CD14-positive monocyte (primary cell): ENCODE results near the gene PREX1. TPM values are rescaled to one million over a fixed set of nuclear protein-coding genes. Genes with fewer than 3 reads are reported as not detected.
"Not testable (repeated sequence)": the region's sequence is repeated elsewhere in the genome, so short reads cannot be mapped to it uniquely, and the experiment has no call there.

Experiments used
- DNase-seq, 3 donors: peaks; one replicate each; pipeline ENCODE4 v3.0.0-alpha.2; 2011 to 2022
- H2AFZ ChIP-seq: 2 replicates; pipeline ENCODE4 v1.6.0; 2012; ENCODE audit warnings: mild to moderate bottlenecking, low read depth, low read length, inconsistent platforms; ENCODE audit not compliant: insufficient read depth, poor library complexity, severe bottlenecking
- H3K27ac ChIP-seq, 2 donors: 1 replicate in 1 of 2; 2 replicates in 1 of 2; pipeline ENCODE4 v1.5.1; 2012 to 2013; ENCODE audit warnings: low read length in 2 of 2, control low read depth in 1 of 2, inconsistent platforms in 1 of 2, low read depth in 1 of 2, mild to moderate bottlenecking in 1 of 2
- H3K27me3 ChIP-seq, 2 donors: one replicate each; pipeline versions ENCODE4 v1.6.0 to v1.6.1; 2011 to 2013; ENCODE audit warnings: low read length in 2 of 2; ENCODE audit not compliant: control insufficient read depth in 2 of 2, insufficient read depth in 2 of 2
- H3K36me3 ChIP-seq, 2 donors: replicated peaks in 1 of 2; 1 replicate in 1 of 2; 2 replicates in 1 of 2; pipeline versions ENCODE4 v1.5.1 to v1.6.1; 2012 to 2013; ENCODE audit warnings: low read length in 2 of 2, control low read depth in 1 of 2, inconsistent platforms in 1 of 2, mild to moderate bottlenecking in 1 of 2; ENCODE audit not compliant: insufficient read depth in 2 of 2, control insufficient read depth in 1 of 2
- H3K4me1 ChIP-seq, 2 donors: 1 replicate in 1 of 2; 2 replicates in 1 of 2; pipeline versions ENCODE4 v1.5.1 to v1.6.1; 2012 to 2013; ENCODE audit warnings: low read length in 2 of 2, control low read depth in 1 of 2, inconsistent platforms in 1 of 2, mild to moderate bottlenecking in 1 of 2, moderate library complexity in 1 of 2; ENCODE audit not compliant: insufficient read depth in 2 of 2, control insufficient read depth in 1 of 2
- H3K4me2 ChIP-seq: replicated peaks from 2 replicates; pipeline ENCODE3; 2012; ENCODE audit warnings: low read length, moderate library complexity, mild to moderate bottlenecking; ENCODE audit not compliant: poor library complexity, severe bottlenecking; ENCODE audit errors: extremely low read depth
- H3K4me3 ChIP-seq, 3 experiments: fragments of 200-600 bp in 1 of 3; sonication (generic) in 1 of 3; replicated peaks in 1 of 3; 1 replicate in 2 of 3; 2 replicates in 1 of 3; pipeline ENCODE4 v1.5.1; 2011 to 2013; ENCODE audit warnings: low read length in 3 of 3, mild to moderate bottlenecking in 3 of 3, control low read depth in 2 of 3, low read depth in 2 of 3, inconsistent platforms in 1 of 3, moderate library complexity in 1 of 3
- H3K79me2 ChIP-seq: 2 replicates; pipeline ENCODE4 v1.6.0; 2012; ENCODE audit warnings: mild to moderate bottlenecking, control low read depth, inconsistent platforms, low read length, moderate library complexity; ENCODE audit not compliant: insufficient read depth
- H3K9ac ChIP-seq: 2 replicates; pipeline ENCODE4 v1.6.0; 2017; ENCODE audit warnings: low read length, mild to moderate bottlenecking; ENCODE audit not compliant: insufficient read depth, poor library complexity, severe bottlenecking
- H3K9me3 ChIP-seq, 2 donors: replicated peaks in 1 of 2; 1 replicate in 1 of 2; 2 replicates in 1 of 2; pipeline versions ENCODE4 v1.5.1 to v1.6.1; 2012 to 2013; ENCODE audit warnings: low read length in 2 of 2, control low read depth in 1 of 2; ENCODE audit not compliant: control insufficient read depth in 1 of 2, insufficient read depth in 1 of 2
- H4K20me1 ChIP-seq: 2 replicates; pipeline ENCODE4 v1.6.0; 2012; ENCODE audit warnings: mild to moderate bottlenecking, low read length, control low read depth, moderate library complexity; ENCODE audit not compliant: insufficient read depth
- H3K27ac Mint-ChIP-seq, 7 donors: one replicate each; pipeline ENCODE4 v1.8.0; 2020; ENCODE audit warnings: mild to moderate bottlenecking in 7 of 7, mixed read lengths in 7 of 7, moderate library complexity in 6 of 7, inconsistent platforms in 2 of 7
- H3K27me3 Mint-ChIP-seq, 3 donors: one replicate each; pipeline ENCODE4 v1.8.0; 2021 to 2022; ENCODE audit warnings: low read depth in 3 of 3, mild to moderate bottlenecking in 3 of 3, mixed read lengths in 3 of 3, moderate library complexity in 3 of 3, inconsistent platforms in 1 of 3
- H3K36me3 Mint-ChIP-seq, 2 donors: one replicate each; pipeline ENCODE4 v1.8.0; 2020; ENCODE audit warnings: mixed read lengths in 2 of 2, inconsistent platforms in 1 of 2, mild to moderate bottlenecking in 1 of 2
- H3K4me1 Mint-ChIP-seq: one replicate; pipeline ENCODE4 v1.8.0; 2020; ENCODE audit warnings: mild to moderate bottlenecking, mixed read lengths
- H3K4me3 Mint-ChIP-seq, 2 donors: one replicate each; pipeline ENCODE4 v1.8.0; 2020; ENCODE audit warnings: mild to moderate bottlenecking in 2 of 2, mixed read lengths in 2 of 2, moderate library complexity in 1 of 2
- H3K9me3 Mint-ChIP-seq, 7 donors: one replicate each; pipeline ENCODE4 v1.8.0; 2020 to 2022; ENCODE audit warnings: mixed read lengths in 7 of 7, mild to moderate bottlenecking in 6 of 7, moderate library complexity in 6 of 7, inconsistent platforms in 2 of 7
- CTCF ChIP-seq: fragments of 200-600 bp; IDR thresholded peaks from one replicate; pipeline ENCODE4 v1.8.0; 2022; ENCODE audit warnings: antibody characterized with exemption, mild to moderate bottlenecking
- WGBS: methylation state at CpG from one replicate; pipeline ENCODE4 v1.1.5; 2013; ENCODE audit warnings: missing lambda C conversion rate; ENCODE audit not compliant: insufficient coverage; 5-methylcytosine and 5-hydroxymethylcytosine counted together
- intact Hi-C, 2 donors: fragments of 100-400 bp; cut with micrococcal nuclease; formaldehyde crosslinking; loops; one replicate each; pipeline versions ENCODE4 v1.15.0 to v1.15.1; 2023
- polyA plus RNA-seq, 3 donors: library from polyadenylated mRNA; depleted of rRNA in 1 of 3; unstranded in 2 of 3; stranded (reverse) in 1 of 3; fragments of 300-500 nt in 2 of 3; fragments of >200 nt in 1 of 3; fragmentation: Illumina TruSeq in 2 of 3; gene quantifications; 1 replicate in 2 of 3; 2 replicates in 1 of 3; pipeline ENCODE4 v1.2.3, GENCODE V29; 2012 to 2021

Gene PREX1
- polyA plus RNA-seq, 3 donors: 24.3 to 114 (median 27.5) TPM

GRCh38 chr20:48813446-48813747 lies 14.4 kb downstream of the PREX1 start:
- H3K4me1 Mint-ChIP-seq: peaks cover 59% of the 10 kb centered on the region
- TF ChIP-seq CTCF: no peak
- no peak overlapping the region for H3K9ac ChIP-seq
- peaks cover 3 to 44% of the 10 kb centered on the region in 2 donors for H3K36me3 ChIP-seq
- no peak overlapping the region for H3K4me2 ChIP-seq
- peaks cover 100% of the 10 kb centered on the region for H3K79me2 ChIP-seq
- peaks cover 100% of the 10 kb centered on the region for H4K20me1 ChIP-seq
- H3K4me3 ChIP-seq: no peak overlapping the region
- no CpG with 5 or more reads among the region's 3 CpGs for WGBS
- H3K9me3 Mint-ChIP-seq: peaks cover 0 to 2% (median 0%) of the 10 kb centered on the region in 7 donors
- H3K27me3 Mint-ChIP-seq: no peaks in the 10 kb centered on the region
- H3K27ac Mint-ChIP-seq: no peak overlapping the region
- DNase-seq: no peak
- no peaks in the 10 kb centered on the region for H3K9me3 ChIP-seq
- H2AFZ ChIP-seq: no peak overlapping the region
- no peaks in the 10 kb centered on the region for H3K27me3 ChIP-seq
- peak overlapping the region in 1 of 2 donors; percentile 50 for H3K27ac ChIP-seq
- H3K4me1 ChIP-seq: peaks cover 33 to 65% of the 10 kb centered on the region in 2 donors
- no peak overlapping the region for H3K4me3 Mint-ChIP-seq
- intact Hi-C loops: no loop called here
- peaks cover 38 to 49% of the 10 kb centered on the region in 2 donors for H3K36me3 Mint-ChIP-seq

GRCh38 chr20:48812600-48813445 lies 15.0 kb downstream of the PREX1 start:
- Mint-ChIP-seq H3K9me3 (peaks cover 0 to 3% (median 0%) of the 10 kb centered on the region in 7 donors), H3K27ac (no peak overlapping the region), H3K36me3 (peaks cover 37 to 49% of the 10 kb centered on the region in 2 donors), H3K27me3 (no peaks in the 10 kb centered on the region), H3K4me3 (no peak overlapping the region), H3K4me1 (peaks cover 58% of the 10 kb centered on the region)
- peak overlapping the region in 1 of 2 donors; percentile 50 for H3K27ac ChIP-seq
- peaks cover 27 to 59% of the 10 kb centered on the region in 2 donors for H3K4me1 ChIP-seq
- whole genome bisulfite sequencing: 89% methylated on average over 4 of the region's 15 CpGs
- TF ChIP-seq CTCF: no peak
- H2AFZ ChIP-seq: no peak overlapping the region
- H4K20me1 ChIP-seq: peaks cover 100% of the 10 kb centered on the region
- H3K4me2 ChIP-seq: no peak overlapping the region
- no peak for DNase-seq
- H3K4me3 ChIP-seq: no peak overlapping the region
- H3K79me2 ChIP-seq: peaks cover 100% of the 10 kb centered on the region
- peaks cover 3 to 43% of the 10 kb centered on the region in 2 donors for H3K36me3 ChIP-seq
- H3K27me3 ChIP-seq: no peaks in the 10 kb centered on the region
- intact Hi-C loops: no loop called here
- H3K9me3 ChIP-seq: peaks cover 0 to under 1% of the 10 kb centered on the region in 2 donors
- no peak overlapping the region for H3K9ac ChIP-seq

- H3K4me2 ChIP-seq, H2AFZ ChIP-seq, H3K9me3 Mint-ChIP-seq, H3K27ac ChIP-seq, H3K27me3 Mint-ChIP-seq, H3K4me3 ChIP-seq, DNase-seq, H3K27ac Mint-ChIP-seq, H3K9me3 ChIP-seq, H3K9ac ChIP-seq, H3K27me3 ChIP-seq, H3K4me3 Mint-ChIP-seq, intact Hi-C loops: not testable (repeated sequence)
- Mint-ChIP-seq H3K4me1 (peaks cover 51% of the 10 kb centered on the region), H3K36me3 (peaks cover 35 to 48% of the 10 kb centered on the region in 2 donors)
- Histone ChIP-seq H4K20me1 (peaks cover 100% of the 10 kb centered on the region), H3K4me1 (peaks cover 20 to 52% of the 10 kb centered on the region in 2 donors), H3K36me3 (peaks cover 3 to 44% of the 10 kb centered on the region in 2 donors), H3K79me2 (peaks cover 100% of the 10 kb centered on the region)
- WGBS: no CpG with 5 or more reads among the region's 1 CpG
Measured at GRCh38 chr20:48812114-48812513, 15.7 kb downstream of the PREX1 start.
